MG63 (cell line): ENCODE measurements around the gene DELE1. TPM values are rescaled to one million over a fixed set of nuclear protein-coding genes. Genes with fewer than 3 reads are reported as not detected.

ENCODE experiments used
- total RNA-seq: library from RNA; depleted of rRNA; stranded (reverse); fragments of >200 nt; shearing (Covaris generic); gene quantifications from 2 replicates; pipeline ENCODE4 v1.2.3, GENCODE V29; 2014; ENCODE audit warnings: low replicate concordance; rRNA removed

Gene DELE1
- total RNA-seq, 1 experiment from 2014 or later: 95.9 TPM

Other genes with a start within 250 kb of the DELE1 start
- gene ARAP3, start 241.6 kb upstream of the DELE1 start, total RNA-seq: 2.1 and 4.6 TPM in 2 replicates
- gene PCDH1, start 45.5 kb upstream of the DELE1 start, total RNA-seq: 3.8 and 12.8 TPM in 2 replicates
- 8.4 TPM in 1 of 2 replicates, not detected in the other for gene PCDH12, start 34.3 kb downstream of the DELE1 start, total RNA-seq
- gene RNF14, start 45.2 kb downstream of the DELE1 start, total RNA-seq: 93.3 and 167 TPM in 2 replicates
- gene GNPDA1, start 89.2 kb downstream of the DELE1 start, total RNA-seq: 57.4 and 67.5 TPM in 2 replicates
- gene NDFIP1, start 184.9 kb downstream of the DELE1 start, total RNA-seq: 53.4 and 113 TPM in 2 replicates